ENCODE results near the gene LMOD3.

LMOD3 gene

DNA sequence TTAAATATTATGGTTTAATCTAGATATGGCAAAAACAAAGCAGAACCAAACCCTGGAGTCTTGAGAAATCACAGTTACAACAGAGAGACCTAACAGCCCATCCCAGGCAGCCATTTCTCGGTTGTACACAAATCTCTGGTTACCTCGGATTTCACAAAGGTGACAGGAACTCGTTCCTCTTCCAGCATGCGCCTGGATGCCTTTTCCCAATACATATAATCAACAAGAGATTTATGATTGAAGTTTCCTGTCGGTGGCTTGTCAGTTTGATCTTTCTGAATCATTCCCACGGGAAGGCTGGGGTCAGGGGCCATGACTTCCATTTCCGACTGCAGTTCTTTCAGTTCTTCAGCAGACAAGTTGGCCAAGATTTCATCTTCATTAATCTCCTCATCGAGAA, 445 bp downstream of the LMOD3 start:
- DNase-seq (ENCODE audit: low spot score): no peak

GRCh38 chr3:69121513-69121912, 882 bp downstream of the LMOD3 start:
- DNase-seq (ENCODE audit: low spot score): no peak

GRCh38 chr3:69120879-69121464, 1.4 kb downstream of the LMOD3 start:
- DNase-seq (ENCODE audit: low spot score): peak; percentile 80

- DNase-seq (ENCODE audit: low spot score): no peak
Observed at GRCh38 chr3:69119681-69120080, 2.7 kb downstream of the LMOD3 start.

- no peak for DNase-seq (ENCODE audit: low spot score)
Observed at GRCh38 chr3:69119138-69119537, 3.3 kb downstream of the LMOD3 start.

DNA sequence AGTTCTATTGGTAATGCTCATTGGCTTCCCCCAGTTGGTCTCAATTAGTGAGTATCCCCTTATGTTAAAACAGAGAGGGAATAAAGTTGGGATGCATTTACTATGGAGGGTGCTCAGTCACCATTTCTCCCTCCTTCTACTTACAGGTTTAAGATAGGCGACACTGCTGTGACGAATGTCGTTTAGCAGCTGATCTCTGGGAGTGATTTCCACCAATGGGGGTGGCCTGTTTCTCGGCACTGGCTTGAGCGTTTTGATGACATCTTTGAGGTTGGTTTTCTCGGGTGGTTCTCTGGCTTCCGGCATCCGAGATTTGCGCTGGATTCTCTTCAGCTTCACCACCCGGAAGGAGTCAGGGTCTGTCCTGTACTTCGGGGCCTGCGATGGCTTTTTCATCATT, 3.8 kb downstream of the LMOD3 start:
- no peak for DNase-seq (ENCODE audit: low spot score)

- peak; percentile 45 for DNase-seq (ENCODE audit: low spot score)
Observed at GRCh38 chr3:69116897-69117296, 5.5 kb downstream of the LMOD3 start.

DNA sequence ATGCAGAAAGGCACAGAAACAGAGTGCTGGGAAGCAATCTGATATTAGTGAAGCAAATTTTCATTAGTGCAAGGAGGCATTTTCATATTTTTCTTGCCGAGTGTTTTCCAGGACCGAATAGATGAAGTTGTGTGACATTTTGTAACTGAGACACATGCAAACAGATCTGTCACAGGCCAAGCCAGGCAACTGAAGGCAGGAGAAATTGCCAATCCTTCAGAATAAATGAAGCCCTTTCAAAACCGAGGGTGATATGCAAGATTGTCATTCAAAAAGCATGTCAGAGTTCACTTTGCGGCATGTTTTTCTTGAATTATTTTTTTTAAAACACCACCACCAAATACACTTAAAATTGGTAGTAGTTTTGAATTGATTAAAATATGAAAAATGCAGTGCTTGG, 6.2 kb downstream of the LMOD3 start:
- DNase-seq (ENCODE audit: low spot score): no peak

- peak; percentile 13 for DNase-seq (ENCODE audit: low spot score)
Observed at GRCh38 chr3:69115731-69116130, 6.7 kb downstream of the LMOD3 start.

- no peak for DNase-seq (ENCODE audit: low spot score)
Observed at GRCh38 chr3:69113536-69113935, 8.9 kb downstream of the LMOD3 start.

DNA sequence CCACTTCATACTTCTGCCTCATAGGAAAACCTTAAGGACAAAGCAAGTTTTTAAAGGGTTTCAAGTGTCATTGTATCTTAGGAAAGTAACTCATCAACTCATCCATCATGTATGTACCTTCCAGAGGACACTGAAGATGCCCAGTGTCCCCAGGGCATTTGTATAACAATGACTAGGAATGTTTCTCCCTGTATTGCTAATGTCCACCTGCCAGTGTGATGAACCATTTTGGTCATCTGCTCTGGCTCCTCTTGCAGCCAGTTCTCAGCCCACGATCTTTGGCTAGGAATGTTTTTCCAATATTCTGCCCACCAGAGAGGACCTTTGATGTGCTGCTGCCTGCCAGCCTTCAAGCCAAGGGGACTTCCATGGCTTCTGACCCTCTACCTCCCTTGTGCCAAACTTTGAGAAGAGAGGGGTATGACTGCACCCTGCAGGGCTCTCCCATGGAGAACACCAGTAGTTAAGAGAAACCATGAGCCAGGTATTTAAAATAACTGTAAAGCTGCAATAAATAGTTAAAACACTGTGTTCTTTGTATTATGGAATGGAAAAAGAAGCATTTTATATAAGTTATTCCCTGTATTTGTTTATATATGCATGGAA, 11.4 kb downstream of the LMOD3 start:
- DNase-seq (ENCODE audit: low spot score): no peak

- no peak for DNase-seq (ENCODE audit: low spot score)
Observed at GRCh38 chr3:69108811-69109210, 13.6 kb downstream of the LMOD3 start.

GRCh38 chr3:69107841-69108240, 14.6 kb downstream of the LMOD3 start:
- no peak for DNase-seq (ENCODE audit: low spot score)

GRCh38 chr3:69105320-69105719, 17.1 kb downstream of the LMOD3 start:
- no peak for DNase-seq (ENCODE audit: low spot score)

- no peak for DNase-seq (ENCODE audit: low spot score)
Observed at GRCh38 chr3:69104586-69104985, 17.8 kb downstream of the LMOD3 start.

DNA sequence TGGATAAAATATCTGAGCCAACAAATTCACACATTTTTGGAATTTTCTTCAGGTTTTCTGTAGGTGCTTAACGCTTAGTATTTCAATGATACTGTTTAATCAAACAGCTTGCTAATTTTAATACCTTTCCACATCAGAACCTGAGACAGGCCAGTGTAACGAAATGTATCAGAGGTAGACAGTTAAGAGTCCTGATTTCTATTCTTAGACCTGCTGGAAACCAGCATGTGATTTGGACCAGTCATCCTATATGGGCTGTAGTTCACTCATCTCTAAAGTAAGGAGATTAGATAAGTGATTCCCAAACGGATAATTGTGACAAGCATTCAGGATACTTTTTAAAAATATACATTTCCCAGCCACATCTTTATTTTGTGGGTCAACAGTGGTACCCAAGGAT, 19.3 kb downstream of the LMOD3 start:
- no peak for DNase-seq (ENCODE audit: low spot score)

DNA sequence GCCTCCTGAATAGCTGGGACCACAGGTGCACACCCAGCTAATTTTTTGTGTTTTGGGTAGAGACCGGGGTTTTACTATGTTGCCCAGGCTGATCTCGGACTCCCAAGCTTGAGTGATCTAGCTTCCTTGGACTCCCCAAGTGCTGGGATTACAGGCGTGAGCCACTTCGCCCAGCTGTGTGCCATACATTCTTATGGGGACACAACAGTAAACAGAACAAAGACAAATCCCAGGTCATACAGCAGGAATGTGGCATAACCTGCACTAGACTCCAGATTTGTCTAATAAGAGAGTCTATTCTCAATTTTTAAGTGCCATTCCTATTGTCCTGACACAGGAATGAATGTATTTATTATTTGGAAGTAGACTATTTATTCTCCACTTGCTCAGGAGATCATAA, 20.0 kb downstream of the LMOD3 start:
- DNase-seq (ENCODE audit: low spot score): no peak

GRCh38 chr3:69099576-69099975, 22.8 kb downstream of the LMOD3 start:
- no peak for DNase-seq (ENCODE audit: low spot score)

- DNase-seq (ENCODE audit: low spot score): no peak
Observed at GRCh38 chr3:69097407-69098086, 24.8 kb downstream of the LMOD3 start.

DNA sequence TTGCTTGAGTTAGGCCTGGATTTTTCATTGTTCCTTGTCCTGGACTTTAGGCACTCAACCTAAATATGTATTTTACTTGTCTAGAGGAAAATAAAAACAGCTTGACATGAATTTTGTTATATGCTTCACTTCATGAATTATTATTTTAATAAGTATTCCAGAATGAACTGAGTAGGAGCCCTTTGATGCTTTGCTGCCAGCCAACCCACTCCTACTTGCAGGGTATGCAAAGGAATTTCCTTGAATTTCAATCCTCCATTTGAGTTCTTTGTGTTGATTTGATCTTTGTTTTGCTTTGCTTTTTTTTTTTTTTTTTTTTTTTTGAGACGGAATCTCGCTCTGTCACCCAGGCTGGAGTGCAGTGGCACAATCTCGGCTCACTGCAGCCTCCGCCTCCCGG, 26.1 kb downstream of the LMOD3 start:
- DNase-seq (ENCODE audit: low spot score): no peak

GRCh38 chr3:69095636-69096035, 26.8 kb downstream of the LMOD3 start:
- no peak for DNase-seq (ENCODE audit: low spot score)

DNA sequence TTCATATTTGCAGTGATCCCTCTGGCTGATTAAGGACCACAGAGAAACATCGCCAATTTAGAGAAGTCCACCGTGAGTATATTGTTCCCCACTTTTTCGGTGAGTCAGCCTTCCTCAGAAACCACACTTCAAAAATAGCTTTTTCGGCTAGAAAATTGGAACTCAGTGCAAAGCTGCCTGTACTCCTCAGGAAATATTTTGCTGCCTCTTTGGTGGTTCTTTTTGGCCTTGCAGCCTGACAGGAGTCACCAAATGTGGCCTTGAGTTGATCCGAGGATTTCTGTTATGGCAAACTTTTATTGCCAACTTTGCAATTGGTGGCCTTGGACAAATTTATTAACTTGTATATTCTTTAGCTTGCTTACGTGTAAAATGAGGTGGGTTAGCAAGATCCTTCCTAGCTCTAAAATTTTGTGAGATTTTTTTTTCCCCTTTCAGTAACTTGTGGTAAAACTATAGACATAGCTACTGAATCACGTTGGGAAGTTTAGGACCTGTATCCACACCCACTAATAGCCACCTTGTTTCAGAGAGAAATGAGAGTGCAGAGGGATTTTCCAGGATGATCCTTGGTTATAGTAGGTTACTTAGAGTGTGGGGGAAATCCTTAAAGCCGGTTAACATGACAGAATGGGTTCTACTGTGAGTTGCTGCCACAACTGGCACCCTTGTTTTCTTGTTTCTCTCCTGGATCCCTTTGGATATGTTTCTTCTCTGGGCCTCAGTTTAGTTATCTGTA, 27.8 kb downstream of the LMOD3 start:
- DNase-seq (ENCODE audit: low spot score): no peak

DNA sequence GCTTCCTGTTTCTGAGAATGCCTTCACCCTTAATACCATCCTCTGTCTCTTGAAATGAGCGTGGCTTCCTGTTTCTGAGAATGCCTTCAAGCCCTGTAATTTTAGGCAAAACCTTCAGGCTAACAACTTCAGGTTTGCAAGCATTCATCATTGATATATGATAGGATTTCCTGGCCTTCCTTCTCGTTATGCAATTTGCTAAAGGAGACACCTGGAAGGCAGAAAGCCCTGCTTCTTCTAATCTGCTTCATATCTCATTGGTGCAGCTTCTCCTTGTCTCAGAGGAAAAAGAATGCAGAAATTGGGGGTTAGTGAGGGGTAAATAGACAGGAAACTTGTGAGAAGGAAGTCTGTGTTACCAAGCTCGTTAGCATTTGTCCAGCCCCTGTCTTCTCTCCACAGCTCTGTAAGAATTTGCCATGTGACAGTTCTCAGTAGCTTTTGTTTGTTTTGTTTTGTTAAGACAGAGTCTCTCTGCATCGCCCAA, 30.3 kb downstream of the LMOD3 start:
- no peak for DNase-seq (ENCODE audit: low spot score)
